K562 (cell line): ENCODE measurements around the gene FRMD4B. TPM values are rescaled to one million over a fixed set of nuclear protein-coding genes. Genes with fewer than 3 reads are reported as not detected.

Source experiments
- ATAC-seq: fragments of 200-7000 bp; cut with Tn5 transposase; 3 replicates; pipeline ENCODE4 v1.9.1; 2020; ENCODE audit warnings: moderate library complexity
- BruUV-seq: library from RNA; stranded (reverse); fragments of 400-500 nt; replicated peaks from 2 replicates; lab custom pipeline; 2021; lab: Mats Ljungman, UMichigan
- CTCF ChIA-PET: fragments of 300-600 bp; formaldehyde crosslinking; extraction: SDS; loops from one replicate; lab custom pipeline; 2021; ENCODE audit warnings: low intra/inter-chr PET ratio; lab: Yijun Ruan, JAX
- POLR2A ChIA-PET: fragments of 300-600, 350-650 bp; sonication (Branson Sonifier 250); formaldehyde crosslinking; extraction: SDS; loops from one replicate; lab custom pipeline; 2021; ENCODE audit warnings: antibody characterized with exemption, inconsistent platforms; lab: Yijun Ruan, JAX
- DNase-seq, 4 experiments: peaks; one replicate each; pipeline versions ENCODE4 v3.0.0 to v3.0.0-alpha.2; 2011 to 2018; ENCODE audit warnings: low spot score in 3 of 4, mixed read lengths in 3 of 4; ENCODE audit errors: extremely low read depth in 1 of 4
- FAIRE-seq: peaks from 2 replicates; lab custom pipeline; 2011; peaks lifted over from hg19 to GRCh38; lab: Jason Lieb, UNC
- H2AFZ ChIP-seq: 2 replicates; pipeline ENCODE4 v1.6.0; 2011; ENCODE audit warnings: low read depth, low read length, control low read depth, inconsistent platforms
- H3K27ac ChIP-seq: fragments of 200-600 bp; 3 replicates; pipeline ENCODE4 v1.8.0; 2011; ENCODE audit warnings: low read depth, mild to moderate bottlenecking, control low read depth, inconsistent platforms, low read length, moderate library complexity, mixed read lengths; ENCODE audit errors: extremely low read depth
- H3K27me3 ChIP-seq, 2 experiments: fragments of 300-600 bp in 1 of 2; 2 replicates in 1 of 2; 3 replicates in 1 of 2; pipeline versions ENCODE4 v1.6.0 to v1.8.0; 2011; ENCODE audit warnings: inconsistent platforms in 2 of 2, low read length in 2 of 2, mild to moderate bottlenecking in 1 of 2, mixed read lengths in 1 of 2, moderate library complexity in 1 of 2; ENCODE audit not compliant: control insufficient read depth in 2 of 2, insufficient read depth in 2 of 2
- H3K36me3 ChIP-seq: fragments of 300-600 bp; 3 replicates; pipeline ENCODE4 v1.8.0; 2011; ENCODE audit warnings: mild to moderate bottlenecking, low read length, inconsistent platforms; ENCODE audit not compliant: control insufficient read depth, insufficient read depth
- H3K4me1 ChIP-seq, 2 experiments: fragments of 200-600 bp in 1 of 2; replicated peaks in 1 of 2; 2 replicates in 1 of 2; 3 replicates in 1 of 2; pipeline versions ENCODE4 v1.5.1 to v1.8.0; 2011; ENCODE audit warnings: inconsistent platforms in 2 of 2, low read length in 2 of 2, mild to moderate bottlenecking in 1 of 2, mixed read lengths in 1 of 2, moderate library complexity in 1 of 2; ENCODE audit not compliant: control insufficient read depth in 2 of 2, insufficient read depth in 2 of 2
- H3K4me2 ChIP-seq: 2 replicates; pipeline ENCODE4 v1.6.1; 2011; ENCODE audit warnings: low read length, control low read depth, inconsistent platforms, mixed read lengths; ENCODE audit not compliant: insufficient read depth
- H3K4me3 ChIP-seq: fragments of 200-600 bp; sonication (generic), shearing (Covaris generic); 2 replicates; pipeline ENCODE4 v1.5.1; 2016; ENCODE audit warnings: control low read depth, inconsistent platforms
- H3K79me2 ChIP-seq: fragments of 200-600 bp; 3 replicates; pipeline ENCODE4 v1.8.0; 2011; ENCODE audit warnings: low read length, inconsistent platforms; ENCODE audit not compliant: control insufficient read depth, insufficient read depth
- H3K9ac ChIP-seq, 2 experiments: 2 replicates each; pipeline versions ENCODE4 v1.6.0 to v1.6.1; 2011; ENCODE audit warnings: low read depth in 2 of 2, low read length in 2 of 2, control low read depth in 1 of 2, inconsistent platforms in 1 of 2, mild to moderate bottlenecking in 1 of 2, mixed read lengths in 1 of 2; ENCODE audit not compliant: insufficient read depth in 1 of 2
- H3K9me1 ChIP-seq: one replicate; pipeline ENCODE4 v1.6.0; 2011; ENCODE audit warnings: inconsistent platforms, mild to moderate bottlenecking, low read length, moderate library complexity; ENCODE audit not compliant: control insufficient read depth, insufficient read depth
- H3K9me3 ChIP-seq: replicated peaks from 2 replicates; pipeline ENCODE4 v1.5.1; 2011; ENCODE audit warnings: low read depth, low read length, inconsistent platforms; ENCODE audit not compliant: control insufficient read depth, insufficient read depth
- H4K20me1 ChIP-seq: replicated peaks from 2 replicates; pipeline ENCODE4 v1.6.1; 2011; ENCODE audit warnings: low read length, inconsistent platforms, mixed read lengths; ENCODE audit not compliant: control insufficient read depth, insufficient read depth
- BHLHE40 ChIP-seq: IDR thresholded peaks from 2 replicates; pipeline ENCODE4 v1.6.1; 2011; ENCODE audit warnings: low read length, improper control_type of control experiment
- CGGBP1 ChIP-seq: fragments of 250-450 bp; sonication (Bioruptor Pico); IDR thresholded peaks from 2 replicates; pipeline ENCODE4 v1.9.0; 2021; ENCODE audit warnings: mild to moderate bottlenecking
- DPF2 ChIP-seq: fragments of 450-650 bp; IDR thresholded peaks from 2 replicates; pipeline ENCODE4 v1.6.1; 2016
- EHMT2 ChIP-seq: fragments of 450-650 bp; IDR thresholded peaks from 2 replicates; pipeline ENCODE4 v1.6.1; 2018; ENCODE audit warnings: antibody characterized with exemption
- HDAC1 ChIP-seq, 2 experiments: fragments of 450-650 bp; IDR thresholded peaks; 2 replicates each; pipeline ENCODE4 v1.6.1; 2016 to 2017; ENCODE audit warnings: inconsistent platforms in 1 of 2, mild to moderate bottlenecking in 1 of 2, moderate library complexity in 1 of 2
- KLF13 ChIP-seq: fragments of 450-650 bp; IDR thresholded peaks from 2 replicates; pipeline ENCODE4 v1.6.1; 2016; ENCODE audit warnings: missing genetic modification characterization, low read depth, mild to moderate bottlenecking, missing compliant biosample characterization, moderate library complexity, borderline replicate concordance
- MED1 ChIP-seq: sonication (generic); formaldehyde crosslinking; IDR thresholded peaks from 2 replicates; pipeline ENCODE4 v1.8.1; 2023; ENCODE audit warnings: missing genetic modification reagents, borderline replicate concordance
- MXI1 ChIP-seq: IDR thresholded peaks from 2 replicates; pipeline ENCODE4 v1.6.1; 2011; ENCODE audit warnings: low read depth, mild to moderate bottlenecking, improper control_type of control experiment, low read length
- MYNN ChIP-seq, 2 experiments: sonication (generic); formaldehyde crosslinking in 1 of 2; IDR thresholded peaks; 2 replicates each; pipeline versions ENCODE4 v1.5.0 to v1.6.1; 2016 to 2020; ENCODE audit warnings: antibody characterized with exemption in 1 of 2, missing genetic modification reagents in 1 of 2
- PYGO2 ChIP-seq: fragments of 450-650 bp; IDR thresholded peaks from 2 replicates; pipeline ENCODE4 v1.6.1; 2016; ENCODE audit warnings: mild to moderate bottlenecking, missing genetic modification characterization, moderate library complexity, missing compliant biosample characterization
- SAP30 ChIP-seq: fragments of 200-600 bp; sonication (generic); IDR thresholded peaks from 2 replicates; pipeline ENCODE4 v1.6.1; 2012; ENCODE audit warnings: borderline replicate concordance, low read depth, mild to moderate bottlenecking, moderate library complexity, low read length, control low read depth, inconsistent platforms; ENCODE audit not compliant: insufficient read depth, poor library complexity, severe bottlenecking
- SRF ChIP-seq, 2 experiments: fragments of 250-450, 450-650 bp in 1 of 2; sonication (Bioruptor Pico) in 1 of 2; sonication (generic) in 1 of 2; formaldehyde crosslinking; IDR thresholded peaks; 2 replicates each; pipeline versions ENCODE4 v1.5.0 to v1.5.1; 2020 to 2022; ENCODE audit warnings: mild to moderate bottlenecking in 1 of 2, missing genetic modification reagents in 1 of 2
- ZNF174 ChIP-seq: fragments of 250-450 bp; sonication (Bioruptor Pico); IDR thresholded peaks from 2 replicates; pipeline ENCODE4 v1.4.0; 2020; ENCODE audit warnings: mild to moderate bottlenecking
- ZNF584 ChIP-seq: fragments of 200-800 bp; sonication (Bioruptor generic); IDR thresholded peaks from 2 replicates; pipeline ENCODE4 v1.6.1; 2016; ENCODE audit warnings: low read depth, mild to moderate bottlenecking, missing genetic modification characterization, missing compliant biosample characterization
- WGBS: fragments of 100-300 bp; shearing (Covaris generic); methylation state at CpG from one replicate; pipeline ENCODE4 v1.1.6; 2016; ENCODE audit warnings: low coverage, mixed read lengths; ENCODE audit not compliant: insufficient coverage; ENCODE audit errors: missing lambda C conversion rate; 5-methylcytosine and 5-hydroxymethylcytosine counted together
- in situ Hi-C: fragments of 300-500 bp; cut with MboI; formaldehyde crosslinking; loops from 4 replicates; pipeline ENCODE4 v1.15.0; 2018; ENCODE audit warnings: inconsistent platforms, mixed read lengths
- intact Hi-C: fragments of 100-400 bp; cut with micrococcal nuclease; formaldehyde crosslinking; loops from 2 replicates; pipeline ENCODE4 v1.14.2; 2022
- polyA plus RNA-seq, 8 experiments: library from polyadenylated mRNA; depleted of rRNA in 4 of 8; stranded (reverse) in 5 of 8; unstranded in 3 of 8; fragments of >200 nt; fragmentation: Nextera tagmentation in 2 of 8; fragmentation: Illumina TruSeq in 1 of 8; extraction: Ambion mirVana in 2 of 8; extraction: Trizol in 1 of 8; gene quantifications; 2 replicates each; pipeline versions ENCODE4 v1.2.1 to v1.2.3, GENCODE V29; 2011 to 2014; ENCODE audit warnings: inconsistent platforms in 1 of 8, missing spikeins in 1 of 8
- total RNA-seq, 7 experiments: library from RNA; depleted of rRNA in 6 of 7; stranded (reverse); fragments of >200 nt in 6 of 7; fragmentation: Illumina TruSeq in 2 of 7; extraction: Trizol in 2 of 7; gene quantifications; 2 replicates each; pipeline versions ENCODE4 v1.2.1 to v1.2.3, GENCODE V29; 2011 to 2021; ENCODE audit warnings: low replicate concordance in 1 of 7
- TF ChIP-seq, protein P1 (sequence below): fragments of 250-450 bp; sonication (Bioruptor Pico); IDR thresholded peaks from 2 replicates; pipeline ENCODE4 v1.4.0; 2020; ENCODE audit warnings: mild to moderate bottlenecking, moderate library complexity
- TF ChIP-seq, protein P2 (sequence below): sonication (generic); formaldehyde crosslinking; IDR thresholded peaks from 2 replicates; pipeline ENCODE4 v1.8.0; 2023; ENCODE audit warnings: missing genetic modification reagents, mild to moderate bottlenecking, borderline replicate concordance

FRMD4B gene
- total and polyA plus RNA-seq, 9 of the 15 experiments (the other 6 are each of a cell fraction or from before 2014, with no cell fraction given), result 0.03 to 0.09 (median 0.04) TPM; not detected in 3

- ChIA-PET CTCF (no interaction called here), POLR2A (no interaction called here)
- H3K9ac ChIP-seq, result no peak overlapping the region
- H3K9me3 ChIP-seq, result no peaks in the 10 kb centered on the region
- no peak overlapping the region for H2AFZ ChIP-seq
- no peaks in the 10 kb centered on the region for H3K4me1 ChIP-seq
- in situ Hi-C loops (no loop called here), intact Hi-C loops (no loop called here)
- H3K27ac ChIP-seq, result no peak overlapping the region
- ATAC-seq (no peak), FAIRE-seq (no peak), DNase-seq (no peak)
- no peaks in the 10 kb centered on the region for H3K79me2 ChIP-seq
- WGBS, result 30% methylated on average over 5 of the region's 8 CpGs
- no peaks in the 10 kb centered on the region for H3K9me1 ChIP-seq
- no peaks in the 10 kb centered on the region for H4K20me1 ChIP-seq
- H3K4me2 ChIP-seq, result no peak overlapping the region
- peaks cover 5% of the 10 kb centered on the region in 2 experiments; a peak in 4 of 5 replicates for H3K27me3 ChIP-seq
- BruUV-seq, result no TSS peak
- H3K4me3 ChIP-seq, result no peak overlapping the region
- no peaks in the 10 kb centered on the region for H3K36me3 ChIP-seq
- TF ChIP-seq BHLHE40 (no peak), SRF (CRISPR knock-in tag; IDR thresholded peaks at IDR 0.05) (no peak), MYNN (IDR thresholded peaks at IDR 0.05) (no peak), MYNN (CRISPR knock-in tag; IDR thresholded peaks at IDR 0.05) (no peak), PYGO2 (tag) (no peak), DPF2 (no peak), CGGBP1 (CRISPR knock-in tag) (no peak), ZNF174 (no peak), KLF13 (no peak), EHMT2 (no peak), MXI1 (no peak), HDAC1 (IDR thresholded peaks at IDR 0.05) (no peak), MED1 (CRISPR knock-in tag) (no peak), ZNF584 (CRISPR knock-in tag) (no peak), SAP30 (no peak)
- TF ChIP-seq, protein P1, sequence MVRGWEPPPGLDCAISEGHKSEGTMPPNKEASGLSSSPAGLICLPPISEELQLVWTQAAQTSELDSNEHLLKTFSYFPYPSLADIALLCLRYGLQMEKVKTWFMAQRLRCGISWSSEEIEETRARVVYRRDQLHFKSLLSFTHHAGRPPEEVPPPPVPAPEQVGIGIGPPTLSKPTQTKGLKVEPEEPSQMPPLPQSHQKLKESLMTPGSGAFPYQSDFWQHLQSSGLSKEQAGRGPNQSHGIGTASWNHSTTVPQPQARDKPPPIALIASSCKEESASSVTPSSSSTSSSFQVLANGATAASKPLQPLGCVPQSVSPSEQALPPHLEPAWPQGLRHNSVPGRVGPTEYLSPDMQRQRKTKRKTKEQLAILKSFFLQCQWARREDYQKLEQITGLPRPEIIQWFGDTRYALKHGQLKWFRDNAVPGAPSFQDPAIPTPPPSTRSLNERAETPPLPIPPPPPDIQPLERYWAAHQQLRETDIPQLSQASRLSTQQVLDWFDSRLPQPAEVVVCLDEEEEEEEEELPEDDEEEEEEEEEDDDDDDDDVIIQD (CRISPR knock-in tag), result no peak
- TF ChIP-seq, protein P2, sequence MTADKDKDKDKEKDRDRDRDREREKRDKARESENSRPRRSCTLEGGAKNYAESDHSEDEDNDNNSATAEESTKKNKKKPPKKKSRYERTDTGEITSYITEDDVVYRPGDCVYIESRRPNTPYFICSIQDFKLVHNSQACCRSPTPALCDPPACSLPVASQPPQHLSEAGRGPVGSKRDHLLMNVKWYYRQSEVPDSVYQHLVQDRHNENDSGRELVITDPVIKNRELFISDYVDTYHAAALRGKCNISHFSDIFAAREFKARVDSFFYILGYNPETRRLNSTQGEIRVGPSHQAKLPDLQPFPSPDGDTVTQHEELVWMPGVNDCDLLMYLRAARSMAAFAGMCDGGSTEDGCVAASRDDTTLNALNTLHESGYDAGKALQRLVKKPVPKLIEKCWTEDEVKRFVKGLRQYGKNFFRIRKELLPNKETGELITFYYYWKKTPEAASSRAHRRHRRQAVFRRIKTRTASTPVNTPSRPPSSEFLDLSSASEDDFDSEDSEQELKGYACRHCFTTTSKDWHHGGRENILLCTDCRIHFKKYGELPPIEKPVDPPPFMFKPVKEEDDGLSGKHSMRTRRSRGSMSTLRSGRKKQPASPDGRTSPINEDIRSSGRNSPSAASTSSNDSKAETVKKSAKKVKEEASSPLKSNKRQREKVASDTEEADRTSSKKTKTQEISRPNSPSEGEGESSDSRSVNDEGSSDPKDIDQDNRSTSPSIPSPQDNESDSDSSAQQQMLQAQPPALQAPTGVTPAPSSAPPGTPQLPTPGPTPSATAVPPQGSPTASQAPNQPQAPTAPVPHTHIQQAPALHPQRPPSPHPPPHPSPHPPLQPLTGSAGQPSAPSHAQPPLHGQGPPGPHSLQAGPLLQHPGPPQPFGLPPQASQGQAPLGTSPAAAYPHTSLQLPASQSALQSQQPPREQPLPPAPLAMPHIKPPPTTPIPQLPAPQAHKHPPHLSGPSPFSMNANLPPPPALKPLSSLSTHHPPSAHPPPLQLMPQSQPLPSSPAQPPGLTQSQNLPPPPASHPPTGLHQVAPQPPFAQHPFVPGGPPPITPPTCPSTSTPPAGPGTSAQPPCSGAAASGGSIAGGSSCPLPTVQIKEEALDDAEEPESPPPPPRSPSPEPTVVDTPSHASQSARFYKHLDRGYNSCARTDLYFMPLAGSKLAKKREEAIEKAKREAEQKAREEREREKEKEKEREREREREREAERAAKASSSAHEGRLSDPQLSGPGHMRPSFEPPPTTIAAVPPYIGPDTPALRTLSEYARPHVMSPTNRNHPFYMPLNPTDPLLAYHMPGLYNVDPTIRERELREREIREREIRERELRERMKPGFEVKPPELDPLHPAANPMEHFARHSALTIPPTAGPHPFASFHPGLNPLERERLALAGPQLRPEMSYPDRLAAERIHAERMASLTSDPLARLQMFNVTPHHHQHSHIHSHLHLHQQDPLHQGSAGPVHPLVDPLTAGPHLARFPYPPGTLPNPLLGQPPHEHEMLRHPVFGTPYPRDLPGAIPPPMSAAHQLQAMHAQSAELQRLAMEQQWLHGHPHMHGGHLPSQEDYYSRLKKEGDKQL (CRISPR knock-in tag), result no peak
These were observed 187.9 kb downstream of the FRMD4B start for GRCh38 chr3:69197922-69198530.
